ENCODE results near the gene CNTFR.

GRCh38 chr9:34585946-34586669, 3.4 kb downstream of the CNTFR start:
- TF ChIP-seq CTCF (IDR thresholded peaks at IDR 0.05) (no peak), POLR2A (IDR thresholded peaks at IDR 0.05) (no peak)
